ENCODE results near the gene GPR158.

GPR158 gene

GRCh38 chr10:25582961-25583360 lies 408.2 kb downstream of the GPR158 start:
- H3K36me3 ChIP-seq (ENCODE audit: control insufficient read depth, insufficient read depth, low read length), result no peaks in the 10 kb centered on the region
- H3K27me3 ChIP-seq (ENCODE audit: control insufficient read depth, insufficient read depth, low read length, poor library complexity, severe bottlenecking), result no peaks in the 10 kb centered on the region
- H3K9me3 ChIP-seq (ENCODE audit: control insufficient read depth, low read length), result peaks cover 2% of the 10 kb centered on the region
- 88 to 89% methylated on average over 6 of the region's 6 CpGs for WGBS, 2 experiments
- no peaks in the 10 kb centered on the region for H3K4me1 ChIP-seq (ENCODE audit: control insufficient read depth, insufficient read depth, low read length)
- H3K4me3 ChIP-seq (ENCODE audit: insufficient read depth, low read depth, low read length), result no peak overlapping the region
- H3K27ac ChIP-seq (ENCODE audit: insufficient read depth, low read depth, low read length, poor library complexity, severe bottlenecking), result no peak overlapping the region

- no peaks in the 10 kb centered on the region for H3K36me3 ChIP-seq (ENCODE audit: control insufficient read depth, insufficient read depth, low read length)
- H3K4me3 ChIP-seq (ENCODE audit: insufficient read depth, low read depth, low read length), result no peak overlapping the region
- no peaks in the 10 kb centered on the region for H3K4me1 ChIP-seq (ENCODE audit: control insufficient read depth, insufficient read depth, low read length)
- WGBS, 2 experiments, result 88 to 93% methylated on average over 4 of the region's 4 CpGs
- H3K27ac ChIP-seq (ENCODE audit: insufficient read depth, low read depth, low read length, poor library complexity, severe bottlenecking), result no peak overlapping the region
- H3K9me3 ChIP-seq (ENCODE audit: control insufficient read depth, low read length), result no peaks in the 10 kb centered on the region
- H3K27me3 ChIP-seq (ENCODE audit: control insufficient read depth, insufficient read depth, low read length, poor library complexity, severe bottlenecking), result no peaks in the 10 kb centered on the region
These were observed 425.9 kb downstream of the GPR158 start for GRCh38 chr10:25600651-25601050.

GRCh38 chr10:25604591-25604990 lies 429.8 kb downstream of the GPR158 start:
- WGBS, 2 experiments, result 73 to 78% methylated on average over 4 of the region's 4 CpGs
- H3K4me1 ChIP-seq (ENCODE audit: control insufficient read depth, insufficient read depth, low read length), result no peaks in the 10 kb centered on the region

GRCh38 chr10:25614652-25615051 lies 439.9 kb downstream of the GPR158 start:
- no peak overlapping the region for H3K27ac ChIP-seq (ENCODE audit: insufficient read depth, low read depth, low read length, poor library complexity, severe bottlenecking)
- no peak overlapping the region for H3K4me3 ChIP-seq (ENCODE audit: insufficient read depth, low read depth, low read length)
- H3K9me3 ChIP-seq (ENCODE audit: control insufficient read depth, low read length), result peaks cover 3% of the 10 kb centered on the region
- no peaks in the 10 kb centered on the region for H3K27me3 ChIP-seq (ENCODE audit: control insufficient read depth, insufficient read depth, low read length, poor library complexity, severe bottlenecking)
- H3K4me1 ChIP-seq (ENCODE audit: control insufficient read depth, insufficient read depth, low read length), result no peaks in the 10 kb centered on the region
- no peaks in the 10 kb centered on the region for H3K36me3 ChIP-seq (ENCODE audit: control insufficient read depth, insufficient read depth, low read length)
- 79 to 95% methylated on average over 2 of the region's 2 CpGs for WGBS, 2 experiments

More at GRCh38 chr10:25604591-25604990, 429.8 kb downstream of the GPR158 start:
- Histone ChIP-seq H3K27me3 (ENCODE audit: control insufficient read depth, insufficient read depth, low read length, poor library complexity, severe bottlenecking) (no peaks in the 10 kb centered on the region), H3K36me3 (ENCODE audit: control insufficient read depth, insufficient read depth, low read length) (no peaks in the 10 kb centered on the region), H3K27ac (ENCODE audit: insufficient read depth, low read depth, low read length, poor library complexity, severe bottlenecking) (no peak overlapping the region), H3K9me3 (ENCODE audit: control insufficient read depth, low read length) (no peaks in the 10 kb centered on the region), H3K4me3 (ENCODE audit: insufficient read depth, low read depth, low read length) (no peak overlapping the region)

- Histone ChIP-seq H3K4me1 (ENCODE audit: control insufficient read depth, insufficient read depth, low read length) (no peaks in the 10 kb centered on the region), H3K36me3 (ENCODE audit: control insufficient read depth, insufficient read depth, low read length) (no peaks in the 10 kb centered on the region), H3K27me3 (ENCODE audit: control insufficient read depth, insufficient read depth, low read length, poor library complexity, severe bottlenecking) (no peaks in the 10 kb centered on the region), H3K9me3 (ENCODE audit: control insufficient read depth, low read length) (peaks cover 3% of the 10 kb centered on the region), H3K27ac (ENCODE audit: insufficient read depth, low read depth, low read length, poor library complexity, severe bottlenecking) (no peak overlapping the region), H3K4me3 (ENCODE audit: insufficient read depth, low read depth, low read length) (no peak overlapping the region)
- 94 to 96% methylated on average over 5 of the region's 5 CpGs for WGBS, 2 experiments
These were observed 441.1 kb downstream of the GPR158 start for GRCh38 chr10:25615926-25616325.

GRCh38 chr10:25616903-25617592 lies 442.2 kb downstream of the GPR158 start:
- Histone ChIP-seq H3K27me3 (ENCODE audit: control insufficient read depth, insufficient read depth, low read length, poor library complexity, severe bottlenecking) (no peaks in the 10 kb centered on the region), H3K27ac (ENCODE audit: insufficient read depth, low read depth, low read length, poor library complexity, severe bottlenecking) (no peak overlapping the region), H3K36me3 (ENCODE audit: control insufficient read depth, insufficient read depth, low read length) (no peaks in the 10 kb centered on the region), H3K9me3 (ENCODE audit: control insufficient read depth, low read length) (peaks cover 3% of the 10 kb centered on the region), H3K4me3 (ENCODE audit: insufficient read depth, low read depth, low read length) (no peak overlapping the region), H3K4me1 (ENCODE audit: control insufficient read depth, insufficient read depth, low read length) (no peaks in the 10 kb centered on the region)
- 90% methylated on average over 1 of the region's 1 CpG; no CpG with 5 or more reads in 1 of the 2 experiments for WGBS, 2 experiments

GRCh38 chr10:25627606-25628005 lies 452.8 kb downstream of the GPR158 start:
- H3K27me3 ChIP-seq (ENCODE audit: control insufficient read depth, insufficient read depth, low read length, poor library complexity, severe bottlenecking), result no peaks in the 10 kb centered on the region

GRCh38 chr10:25629333-25629732 lies 454.5 kb downstream of the GPR158 start:
- Histone ChIP-seq H3K9me3 (ENCODE audit: control insufficient read depth, low read length) (no peaks in the 10 kb centered on the region), H3K27me3 (ENCODE audit: control insufficient read depth, insufficient read depth, low read length, poor library complexity, severe bottlenecking) (no peaks in the 10 kb centered on the region), H3K27ac (ENCODE audit: insufficient read depth, low read depth, low read length, poor library complexity, severe bottlenecking) (no peak overlapping the region), H3K4me3 (ENCODE audit: insufficient read depth, low read depth, low read length) (no peak overlapping the region), H3K36me3 (ENCODE audit: control insufficient read depth, insufficient read depth, low read length) (no peaks in the 10 kb centered on the region), H3K4me1 (ENCODE audit: control insufficient read depth, insufficient read depth, low read length) (no peaks in the 10 kb centered on the region)

More at GRCh38 chr10:25627606-25628005, 452.8 kb downstream of the GPR158 start:
- no peak overlapping the region for H3K4me3 ChIP-seq (ENCODE audit: insufficient read depth, low read depth, low read length)
- H3K36me3 ChIP-seq (ENCODE audit: control insufficient read depth, insufficient read depth, low read length), result no peaks in the 10 kb centered on the region
- no peaks in the 10 kb centered on the region for H3K4me1 ChIP-seq (ENCODE audit: control insufficient read depth, insufficient read depth, low read length)
- 89 to 95% methylated on average over 3 of the region's 3 CpGs for WGBS, 2 experiments
- no peak overlapping the region for H3K27ac ChIP-seq (ENCODE audit: insufficient read depth, low read depth, low read length, poor library complexity, severe bottlenecking)
- H3K9me3 ChIP-seq (ENCODE audit: control insufficient read depth, low read length), result no peaks in the 10 kb centered on the region

- H3K4me1 ChIP-seq (ENCODE audit: control insufficient read depth, insufficient read depth, low read length), result no peaks in the 10 kb centered on the region
- H3K36me3 ChIP-seq (ENCODE audit: control insufficient read depth, insufficient read depth, low read length), result no peaks in the 10 kb centered on the region
- 91 to 92% methylated on average over 4 of the region's 4 CpGs for WGBS, 2 experiments
- no peak overlapping the region for H3K27ac ChIP-seq (ENCODE audit: insufficient read depth, low read depth, low read length, poor library complexity, severe bottlenecking)
- H3K27me3 ChIP-seq (ENCODE audit: control insufficient read depth, insufficient read depth, low read length, poor library complexity, severe bottlenecking), result no peaks in the 10 kb centered on the region
- no peak overlapping the region for H3K4me3 ChIP-seq (ENCODE audit: insufficient read depth, low read depth, low read length)
- no peaks in the 10 kb centered on the region for H3K9me3 ChIP-seq (ENCODE audit: control insufficient read depth, low read length)
These were observed 456.7 kb downstream of the GPR158 start for GRCh38 chr10:25631471-25631870.

- Histone ChIP-seq H3K27me3 (ENCODE audit: control insufficient read depth, insufficient read depth, low read length, poor library complexity, severe bottlenecking) (no peaks in the 10 kb centered on the region), H3K27ac (ENCODE audit: insufficient read depth, low read depth, low read length, poor library complexity, severe bottlenecking) (no peak overlapping the region), H3K4me3 (ENCODE audit: insufficient read depth, low read depth, low read length) (no peak overlapping the region), H3K36me3 (ENCODE audit: control insufficient read depth, insufficient read depth, low read length) (no peaks in the 10 kb centered on the region), H3K9me3 (ENCODE audit: control insufficient read depth, low read length) (no peaks in the 10 kb centered on the region), H3K4me1 (ENCODE audit: control insufficient read depth, insufficient read depth, low read length) (no peaks in the 10 kb centered on the region)
- 91 to 100% methylated on average over 1 to 5 of the region's 5 CpGs for WGBS, 2 experiments
These were observed 458.0 kb downstream of the GPR158 start for GRCh38 chr10:25632802-25633201.

All from ectodermal cell (in vitro differentiated cells).